ENCODE measurements around the gene TMEM255A.

The TMEM255A gene

GRCh38 chrX:120306630-120307029 lies 4.6 kb downstream of the TMEM255A start:
- no peak for DNase-seq

GRCh38 chrX:120305531-120306141 lies 5.6 kb downstream of the TMEM255A start:
- DNase-seq, result no peak

GRCh38 chrX:120304256-120304655 lies 7.0 kb downstream of the TMEM255A start:
- DNase-seq, result no peak

GRCh38 chrX:120302434-120302833 lies 8.8 kb downstream of the TMEM255A start:
- DNase-seq, result no peak

GRCh38 chrX:120301960-120302359 lies 9.3 kb downstream of the TMEM255A start:
- DNase-seq, result no peak

GRCh38 chrX:120301497-120301896 lies 9.8 kb downstream of the TMEM255A start:
- DNase-seq, result no peak

- no peak for DNase-seq
These were observed 11.3 kb downstream of the TMEM255A start for GRCh38 chrX:120299928-120300327.

- DNase-seq, result no peak
These were observed 13.3 kb downstream of the TMEM255A start for GRCh38 chrX:120297923-120298322.

- DNase-seq, result no peak
These were observed 16.6 kb downstream of the TMEM255A start for GRCh38 chrX:120294651-120295050.

GRCh38 chrX:120293015-120293414 lies 18.2 kb downstream of the TMEM255A start:
- DNase-seq, result no peak

GRCh38 chrX:120291211-120291610 lies 20.1 kb downstream of the TMEM255A start:
- no peak for DNase-seq

- DNase-seq, result no peak
These were observed 21.2 kb downstream of the TMEM255A start for GRCh38 chrX:120290107-120290506.

- DNase-seq, result no peak
These were observed 23.6 kb downstream of the TMEM255A start for GRCh38 chrX:120287513-120288112.

- DNase-seq, result no peak
These were observed 24.3 kb downstream of the TMEM255A start for GRCh38 chrX:120286733-120287512.

- DNase-seq, result no peak
These were observed 28.6 kb downstream of the TMEM255A start for GRCh38 chrX:120282697-120283096.

GRCh38 chrX:120281761-120282160 lies 29.5 kb downstream of the TMEM255A start:
- no peak for DNase-seq

- no peak for DNase-seq
These were observed 30.1 kb downstream of the TMEM255A start for GRCh38 chrX:120281021-120281624.

- no peak for DNase-seq
These were observed 36.3 kb downstream of the TMEM255A start for GRCh38 chrX:120274958-120275357.

GRCh38 chrX:120274145-120274544 lies 37.1 kb downstream of the TMEM255A start:
- DNase-seq, result no peak

- DNase-seq, result no peak
These were observed 40.0 kb downstream of the TMEM255A start for GRCh38 chrX:120271218-120271617.

GRCh38 chrX:120270567-120270966 lies 40.7 kb downstream of the TMEM255A start:
- no peak for DNase-seq

- DNase-seq, result no peak
These were observed 41.8 kb downstream of the TMEM255A start for GRCh38 chrX:120269373-120270035.

- DNase-seq, result no peak
These were observed 46.9 kb downstream of the TMEM255A start for GRCh38 chrX:120264341-120264740.

Measured in NCI-H748 treated with DMSO at 0.1 percent for 48 hours (cell line).